Smooth muscle cell of the brain vasculature (primary cell): ENCODE data around the gene SPIN2A.
"Not testable (repeated sequence)": the region's sequence is repeated elsewhere in the genome, so short reads cannot be mapped to it uniquely, and the experiment has no call there.

Experiments
- DNase-seq: peaks from one replicate; pipeline ENCODE4 v3.0.0-alpha.2; 2012; ENCODE audit warnings: low read depth, low spot score

The SPIN2A gene

GRCh38 chrX:57137073-57137472 is at the start of gene SPIN2A:
Gene SPIN2A (minus strand): TSS chrX:57137397. CDS start chrX:57136597, 800 bp downstream.
- DNase-seq: not testable (repeated sequence)

- no peak for DNase-seq
Measured at GRCh38 chrX:57178605-57179004, 41.4 kb upstream of the SPIN2A start.

DNA sequence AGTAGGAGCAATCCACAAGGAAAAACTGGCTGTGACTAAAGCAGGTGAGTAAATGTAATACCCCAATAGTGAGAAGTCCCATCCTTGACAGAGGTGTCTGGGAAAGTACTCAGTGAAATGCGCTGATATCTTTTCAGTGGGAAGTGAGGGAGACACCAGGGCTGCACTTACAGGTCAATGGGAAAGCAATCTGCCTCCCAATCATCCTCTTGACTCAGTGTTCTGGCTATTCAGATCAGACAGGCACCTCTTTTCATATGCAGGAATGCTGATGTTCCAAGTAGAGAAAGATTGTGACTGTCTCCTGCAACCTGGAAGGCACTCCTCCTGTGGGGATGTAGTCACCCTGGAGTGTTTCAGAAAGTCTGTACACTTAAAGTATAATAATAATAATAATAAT is 39.9 kb upstream of the SPIN2A start:
- no peak for DNase-seq

- no peak for DNase-seq
Measured at GRCh38 chrX:57172544-57172943, 35.3 kb upstream of the SPIN2A start.

DNA sequence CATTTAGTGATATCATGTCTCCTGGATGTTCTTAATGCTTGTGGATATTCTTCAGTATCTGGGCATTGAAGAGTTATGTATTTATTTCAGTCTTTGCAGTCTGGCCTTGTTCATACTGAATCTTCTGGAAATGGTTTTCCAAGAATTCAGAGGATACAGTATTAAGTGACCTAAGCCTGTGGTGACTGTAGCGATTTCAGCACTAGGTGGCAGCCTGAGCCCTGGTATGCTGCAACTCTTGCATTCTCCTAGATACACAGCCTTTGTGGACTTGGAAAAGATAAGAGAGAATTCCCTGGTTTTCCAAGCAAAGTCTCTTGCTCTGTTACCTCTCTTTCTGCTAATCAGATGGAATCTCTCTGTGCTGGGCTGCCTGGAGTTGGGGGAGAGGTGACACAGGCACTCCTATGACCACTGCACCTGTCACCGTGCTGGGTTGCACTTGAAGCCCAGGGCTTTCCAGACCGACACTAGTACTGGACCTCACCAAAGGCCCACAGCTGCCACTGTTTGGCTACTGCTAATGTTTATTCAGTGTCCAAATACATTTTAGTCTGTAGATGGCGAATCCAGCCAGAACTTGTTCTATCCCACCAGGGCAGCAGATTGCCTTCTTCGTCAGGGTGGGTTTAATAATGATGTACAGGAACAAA is 19.3 kb upstream of the SPIN2A start:
- DNase-seq: peak; percentile 1

DNA sequence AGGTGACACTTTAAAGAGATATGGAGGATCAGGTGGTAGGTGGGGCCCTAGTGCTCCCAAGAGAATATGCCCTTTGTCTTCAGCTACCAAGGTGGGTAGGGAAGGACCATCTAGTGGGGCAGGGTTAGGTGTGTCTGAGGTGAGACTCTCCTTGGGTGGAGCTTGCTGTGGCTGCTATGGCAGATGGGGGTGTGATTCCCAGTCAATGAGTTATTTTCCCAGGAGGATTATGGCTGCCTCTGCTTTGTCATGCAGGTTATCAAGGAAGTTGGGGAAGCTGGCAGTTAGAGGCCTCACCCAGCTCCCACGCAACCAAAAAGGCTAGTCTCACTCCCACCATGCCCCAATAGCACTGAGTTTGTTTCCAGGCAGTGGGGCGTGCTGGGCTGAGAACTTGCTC is 18.0 kb upstream of the SPIN2A start:
- DNase-seq: no peak

- not testable (repeated sequence) for DNase-seq
Measured at GRCh38 chrX:57152222-57152621, 15.0 kb upstream of the SPIN2A start.

DNA sequence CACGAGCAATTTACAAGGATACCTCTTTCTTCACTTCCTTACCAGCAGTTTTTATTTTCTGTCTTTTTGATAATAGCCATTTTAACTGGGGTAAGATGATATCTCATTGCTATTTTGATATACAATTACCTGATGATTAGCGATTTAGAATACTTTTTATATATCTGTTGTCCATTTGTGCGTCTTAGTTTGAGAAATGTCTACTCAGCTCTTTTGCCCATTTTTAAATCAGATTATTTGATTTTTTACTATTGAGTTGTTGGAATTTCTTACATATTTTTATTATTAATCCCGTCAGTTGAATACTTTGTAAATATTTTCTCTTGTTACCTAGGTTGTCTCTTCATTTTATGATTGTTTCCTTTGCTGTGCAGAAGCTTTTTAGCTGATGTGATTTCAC is 1.5 kb upstream of the SPIN2A start:
- DNase-seq: no peak

DNA sequence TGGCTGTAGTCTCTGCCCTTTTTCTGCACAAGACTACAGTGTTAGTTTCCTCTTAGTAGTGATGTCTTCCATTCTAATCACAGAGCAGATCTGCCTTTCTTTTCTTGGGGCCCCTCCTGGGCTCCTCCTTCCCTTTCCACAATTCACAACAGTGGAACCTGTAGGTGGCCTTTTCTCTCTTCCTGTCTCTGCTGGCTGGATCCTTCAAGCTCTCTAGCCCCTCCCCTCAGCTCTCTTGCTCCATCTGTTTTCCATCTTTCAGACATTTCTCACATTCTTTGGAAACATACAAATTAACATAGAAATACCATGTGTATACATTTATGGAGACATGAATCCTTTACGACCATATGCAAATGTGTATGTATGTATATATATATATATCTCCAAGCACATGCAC is 304 bp upstream of the SPIN2A start:
- DNase-seq: no peak

- DNase-seq: not testable (repeated sequence)
Measured at GRCh38 chrX:57136589-57136988, 608 bp downstream of the SPIN2A start.

DNA sequence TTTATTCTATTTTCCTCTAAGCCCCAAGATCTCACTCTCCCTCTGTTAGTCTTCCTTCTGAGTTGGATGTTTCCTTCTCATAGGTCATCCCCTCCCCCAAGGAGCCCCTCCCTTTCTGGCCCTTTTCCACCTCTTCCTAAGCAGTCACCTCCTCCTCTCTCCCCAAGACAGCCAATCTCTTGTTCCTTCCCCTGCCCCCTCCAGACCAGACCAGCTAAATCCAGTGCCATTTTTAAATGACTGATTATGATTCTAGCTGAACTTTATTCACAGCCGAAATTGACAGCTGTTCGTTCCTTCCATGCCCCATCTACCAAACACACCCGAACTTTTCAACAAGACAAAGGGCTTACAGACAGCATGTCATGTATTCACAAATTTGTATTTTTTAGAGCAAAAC is 1.9 kb downstream of the SPIN2A start:
- no peak for DNase-seq

- DNase-seq: no peak
Measured at GRCh38 chrX:57134702-57135101, 2.5 kb downstream of the SPIN2A start.

DNA sequence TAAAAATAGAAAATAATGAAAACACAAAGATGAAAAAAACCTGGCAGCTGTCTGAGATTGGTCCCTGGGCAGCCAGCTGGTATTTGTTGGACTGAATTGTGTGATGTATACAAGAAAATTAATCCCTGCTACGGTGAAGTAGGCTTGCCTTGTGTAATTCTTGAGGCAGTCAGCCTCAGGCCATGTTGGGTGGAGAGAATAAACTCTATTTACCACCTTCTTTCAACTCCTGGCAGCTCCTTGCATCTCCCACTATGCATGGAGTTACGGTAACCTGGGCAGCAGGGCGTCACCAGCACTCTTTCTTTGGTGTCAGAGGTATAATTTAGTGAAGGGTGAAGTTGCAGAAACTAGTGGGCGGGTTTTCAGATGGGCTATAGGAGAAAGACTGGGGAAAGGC is 3.5 kb downstream of the SPIN2A start:
- no peak for DNase-seq

- not testable (repeated sequence) for DNase-seq
Measured at GRCh38 chrX:57133284-57133683, 3.9 kb downstream of the SPIN2A start.

- no peak for DNase-seq
Measured at GRCh38 chrX:57132046-57132445, 5.2 kb downstream of the SPIN2A start.

GRCh38 chrX:57121816-57122215 is 15.4 kb downstream of the SPIN2A start:
- no peak for DNase-seq

DNA sequence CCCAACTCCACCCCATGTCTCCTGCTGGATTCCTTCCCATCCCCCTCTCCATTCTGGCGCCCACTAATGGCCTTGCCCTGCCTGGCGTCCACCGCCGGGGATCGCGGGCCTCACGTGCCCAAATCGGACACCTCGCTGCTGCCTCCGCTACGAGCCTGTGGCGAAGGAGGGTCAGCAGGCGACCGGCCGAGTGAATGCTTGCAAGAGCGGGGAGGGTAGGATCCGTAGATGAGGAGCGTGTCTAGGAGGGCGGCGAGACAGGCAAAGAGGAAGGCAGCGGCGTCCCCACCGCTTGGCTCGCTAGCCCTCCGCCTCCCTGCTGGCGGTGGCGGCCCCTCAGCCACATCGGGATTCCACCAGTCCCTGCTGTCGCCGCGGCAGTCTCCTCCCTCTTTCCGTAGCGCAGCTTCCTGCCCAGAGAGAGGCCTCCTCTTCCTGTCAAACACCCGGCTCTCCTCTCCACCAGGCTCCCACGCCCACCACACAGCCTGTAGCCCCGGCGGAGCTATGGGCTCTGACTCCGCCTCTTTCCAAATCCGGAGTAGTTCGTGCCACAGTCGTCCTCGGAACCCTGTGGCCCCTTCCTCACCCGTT is 15.9 kb downstream of the SPIN2A start, which contains the start of gene SPIN2B:
SPIN2B (minus strand) TSS at position 387 of the 594 bp plus-strand sequence.
- DNase-seq: no peak

GRCh38 chrX:57120619-57121161 is 16.5 kb downstream of the SPIN2A start:
- DNase-seq: not testable (repeated sequence)

- no peak for DNase-seq
Measured at GRCh38 chrX:57119416-57119815, 17.8 kb downstream of the SPIN2A start.

GRCh38 chrX:57117566-57117965 is 19.6 kb downstream of the SPIN2A start:
- not testable (repeated sequence) for DNase-seq

GRCh38 chrX:57104921-57105398 is 32.2 kb downstream of the SPIN2A start:
- no peak for DNase-seq

GRCh38 chrX:57104406-57104805 is 32.8 kb downstream of the SPIN2A start:
- DNase-seq: no peak

DNA sequence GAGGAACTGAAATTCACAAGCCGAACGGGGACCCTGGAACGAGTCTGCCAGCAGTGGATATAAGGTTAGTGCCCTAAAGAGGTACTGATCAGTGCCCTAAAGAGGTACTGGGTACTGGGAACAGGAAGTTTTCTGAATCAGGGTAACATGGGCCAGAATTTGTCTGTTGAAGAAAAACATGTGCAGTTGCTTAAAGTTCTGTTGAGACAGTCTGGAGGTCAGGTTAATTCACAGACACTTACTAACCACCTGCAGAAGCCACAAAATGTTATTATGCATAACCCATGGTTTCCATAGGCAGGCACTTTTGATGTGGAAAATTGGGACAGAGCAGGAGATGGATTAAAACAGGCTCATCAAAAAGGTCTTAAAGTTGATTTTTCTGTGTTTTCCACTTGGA is 33.7 kb downstream of the SPIN2A start:
- no peak for DNase-seq
